Measurements from ENCODE around the gene C6orf47. TPM values are rescaled to one million over a fixed set of nuclear protein-coding genes. Genes with fewer than 3 reads are reported as not detected.

C6orf47 gene
- total RNA-seq, 1 donor from 2014 or later, result 21.5 TPM

DNA sequence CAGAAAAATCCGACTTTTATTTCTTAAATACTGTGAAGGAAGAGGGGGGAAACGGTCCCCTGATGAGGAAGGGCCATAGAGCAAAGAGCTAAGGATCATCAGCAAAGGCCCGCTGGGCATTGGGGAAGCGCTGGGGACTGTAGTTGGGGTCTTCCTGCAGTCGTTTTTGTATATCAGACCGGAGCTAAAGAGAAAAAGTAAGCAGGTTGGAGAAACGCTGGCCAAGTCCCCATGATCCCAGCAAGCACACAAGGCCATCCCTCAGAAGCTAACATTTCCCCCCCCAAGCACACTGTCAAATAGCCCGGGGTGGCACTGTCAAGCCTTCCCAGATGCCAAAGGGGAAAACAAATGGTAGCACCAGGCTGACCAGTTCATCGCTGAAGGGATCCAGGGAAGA, 21.5 kb downstream of the C6orf47 start:
- Mint-ChIP-seq H3K27me3 (ENCODE audit: unreplicated experiment) (no peaks in the 10 kb centered on the region), H3K36me3 (ENCODE audit: unreplicated experiment) (peaks cover 34% of the 10 kb centered on the region), H3K4me1 (ENCODE audit: unreplicated experiment) (peaks cover under 1% of the 10 kb centered on the region), H3K27ac (ENCODE audit: unreplicated experiment) (no peak overlapping the region), H3K9me3 (ENCODE audit: unreplicated experiment) (no peaks in the 10 kb centered on the region), H3K4me3 (ENCODE audit: unreplicated experiment) (no peak overlapping the region)
- TF ChIP-seq CTCF (IDR thresholded peaks at IDR 0.05), result no peak
- no peak for DNase-seq (ENCODE audit: extremely low spot score, unreplicated experiment)

DNA sequence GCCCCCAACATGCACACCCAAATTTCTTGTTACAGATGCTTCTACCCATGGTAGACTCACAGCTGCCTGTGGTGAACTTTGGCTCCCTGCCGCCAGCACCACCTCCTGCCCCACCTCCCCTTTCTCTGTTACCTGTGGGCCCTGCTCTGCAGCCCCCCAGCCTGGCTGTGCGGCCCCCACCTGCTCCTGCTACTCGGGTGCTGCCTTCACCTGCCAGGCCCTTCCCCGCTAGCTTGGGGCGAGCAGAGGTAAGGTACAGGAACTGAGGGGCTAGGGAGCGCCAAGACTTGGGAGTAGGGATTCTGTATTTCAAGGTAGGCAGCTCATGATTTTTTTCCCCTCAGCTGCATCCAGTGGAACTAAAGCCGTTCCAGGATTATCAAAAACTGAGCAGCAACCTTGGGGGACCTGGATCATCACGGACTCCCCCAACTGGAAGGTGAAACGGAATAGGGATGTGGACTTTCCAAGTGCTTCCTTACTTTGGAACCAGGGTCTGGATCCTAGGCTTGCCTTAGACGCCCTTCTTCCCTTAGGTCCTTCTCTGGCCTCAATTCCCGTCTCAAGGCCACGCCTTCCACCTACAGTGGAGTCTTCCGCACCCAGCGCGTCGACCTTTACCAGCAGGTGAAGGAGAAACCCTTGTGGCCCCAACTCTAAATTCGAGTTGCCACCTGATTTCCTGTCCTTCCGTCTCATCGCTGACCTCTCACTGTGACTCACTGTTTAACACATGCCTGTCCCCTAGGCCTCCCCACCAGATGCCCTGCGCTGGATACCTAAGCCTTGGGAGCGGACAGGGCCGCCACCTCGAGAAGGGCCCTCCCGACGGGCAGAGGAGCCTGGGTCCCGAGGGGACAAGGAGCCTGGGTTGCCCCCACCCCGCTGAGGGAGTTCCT, 23.6 kb downstream of the C6orf47 start:
- H3K27me3 Mint-ChIP-seq (ENCODE audit: unreplicated experiment), result no peaks in the 10 kb centered on the region
- no peak overlapping the region for H3K27ac Mint-ChIP-seq (ENCODE audit: unreplicated experiment)
- H3K4me3 Mint-ChIP-seq (ENCODE audit: unreplicated experiment), result no peak overlapping the region

DNA sequence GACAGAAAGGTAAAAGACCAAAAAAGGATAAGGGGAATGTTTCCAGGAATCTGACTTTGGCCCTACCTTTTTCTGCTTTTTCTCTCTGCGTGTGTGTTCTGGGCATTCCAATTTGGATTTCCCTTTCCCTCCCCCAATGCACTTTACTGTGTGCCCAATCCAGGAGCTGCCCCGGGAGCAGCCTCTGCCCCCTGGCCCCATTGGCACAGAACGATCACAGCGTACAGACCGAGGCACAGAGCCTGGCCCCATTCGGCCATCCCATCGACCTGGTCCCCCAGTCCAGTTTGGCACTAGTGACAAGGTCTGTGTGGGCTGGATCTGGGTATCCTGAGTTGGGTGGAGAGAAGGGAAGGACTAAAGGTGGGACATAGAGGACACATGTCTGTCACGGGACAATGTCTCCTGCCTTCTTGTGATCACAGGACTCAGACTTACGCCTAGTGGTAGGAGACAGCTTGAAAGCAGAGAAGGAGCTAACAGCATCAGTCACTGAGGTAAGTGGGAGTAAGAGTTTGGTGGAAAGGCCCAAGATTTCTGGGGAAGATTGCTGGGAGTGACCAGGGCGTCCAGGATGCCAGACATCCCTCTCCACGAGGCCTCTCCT, 25.5 kb downstream of the C6orf47 start:
- DNase-seq (ENCODE audit: extremely low spot score, unreplicated experiment), result no peak
- H3K27ac Mint-ChIP-seq (ENCODE audit: unreplicated experiment), result no peak overlapping the region

More for the DNA sequence above, 23.6 kb downstream of the C6orf47 start:
- no peaks in the 10 kb centered on the region for H3K9me3 Mint-ChIP-seq (ENCODE audit: unreplicated experiment)
- DNase-seq (ENCODE audit: extremely low spot score, unreplicated experiment), result no peak
- peaks cover 2% of the 10 kb centered on the region for H3K4me1 Mint-ChIP-seq (ENCODE audit: unreplicated experiment)
- peaks cover 42% of the 10 kb centered on the region for H3K36me3 Mint-ChIP-seq (ENCODE audit: unreplicated experiment)
- TF ChIP-seq CTCF (IDR thresholded peaks at IDR 0.05), result no peak

GRCh38 chr6:31634131-31634530, 26.4 kb downstream of the C6orf47 start:
- H3K27me3 Mint-ChIP-seq (ENCODE audit: unreplicated experiment), result no peaks in the 10 kb centered on the region
- no peak overlapping the region for H3K4me3 Mint-ChIP-seq (ENCODE audit: unreplicated experiment)
- no peaks in the 10 kb centered on the region for H3K9me3 Mint-ChIP-seq (ENCODE audit: unreplicated experiment)
- no peak for DNase-seq (ENCODE audit: extremely low spot score, unreplicated experiment)
- peak overlapping the region; percentile 52 for H3K27ac Mint-ChIP-seq (ENCODE audit: unreplicated experiment)
- no peak for TF ChIP-seq CTCF (IDR thresholded peaks at IDR 0.05)
- peaks cover 41% of the 10 kb centered on the region for H3K36me3 Mint-ChIP-seq (ENCODE audit: unreplicated experiment)
- peaks cover 2% of the 10 kb centered on the region for H3K4me1 Mint-ChIP-seq (ENCODE audit: unreplicated experiment)

More for the DNA sequence above, 25.5 kb downstream of the C6orf47 start:
- Mint-ChIP-seq H3K36me3 (ENCODE audit: unreplicated experiment) (peaks cover 38% of the 10 kb centered on the region), H3K9me3 (ENCODE audit: unreplicated experiment) (no peaks in the 10 kb centered on the region), H3K4me1 (ENCODE audit: unreplicated experiment) (peaks cover 2% of the 10 kb centered on the region), H3K4me3 (ENCODE audit: unreplicated experiment) (no peak overlapping the region), H3K27me3 (ENCODE audit: unreplicated experiment) (no peaks in the 10 kb centered on the region)
- no peak for TF ChIP-seq CTCF (IDR thresholded peaks at IDR 0.05)

GRCh38 chr6:31633447-31633846, 27.1 kb downstream of the C6orf47 start:
- H3K27ac Mint-ChIP-seq (ENCODE audit: unreplicated experiment), result peak overlapping the region; percentile 31
- H3K27me3 Mint-ChIP-seq (ENCODE audit: unreplicated experiment), result no peaks in the 10 kb centered on the region
- no peak for DNase-seq (ENCODE audit: extremely low spot score, unreplicated experiment)
- peaks cover 43% of the 10 kb centered on the region for H3K36me3 Mint-ChIP-seq (ENCODE audit: unreplicated experiment)
- H3K9me3 Mint-ChIP-seq (ENCODE audit: unreplicated experiment), result no peaks in the 10 kb centered on the region
- peaks cover 2% of the 10 kb centered on the region for H3K4me1 Mint-ChIP-seq (ENCODE audit: unreplicated experiment)
- H3K4me3 Mint-ChIP-seq (ENCODE audit: unreplicated experiment), result no peak overlapping the region
- no peak for TF ChIP-seq CTCF (IDR thresholded peaks at IDR 0.05)

All from osteocyte (in vitro differentiated cells).